GM10266 (cell line): Measurements from ENCODE around the gene NUP35.

ENCODE experiments used
- DNase-seq: peaks from one replicate; pipeline ENCODE4 v3.0.0; 2012; ENCODE audit errors: extremely low spot score
- CTCF ChIP-seq: IDR thresholded peaks from 2 replicates; pipeline ENCODE4 v1.5.1; 2012; ENCODE audit warnings: mild to moderate bottlenecking, low read depth; ENCODE audit not compliant: control insufficient read depth, insufficient read depth; ENCODE audit errors: missing control alignments

Gene NUP35

GRCh38 chr2:183186766-183187165 lies 62.5 kb downstream of the NUP35 start:
- no peak for TF ChIP-seq CTCF
- no peak for DNase-seq

DNA sequence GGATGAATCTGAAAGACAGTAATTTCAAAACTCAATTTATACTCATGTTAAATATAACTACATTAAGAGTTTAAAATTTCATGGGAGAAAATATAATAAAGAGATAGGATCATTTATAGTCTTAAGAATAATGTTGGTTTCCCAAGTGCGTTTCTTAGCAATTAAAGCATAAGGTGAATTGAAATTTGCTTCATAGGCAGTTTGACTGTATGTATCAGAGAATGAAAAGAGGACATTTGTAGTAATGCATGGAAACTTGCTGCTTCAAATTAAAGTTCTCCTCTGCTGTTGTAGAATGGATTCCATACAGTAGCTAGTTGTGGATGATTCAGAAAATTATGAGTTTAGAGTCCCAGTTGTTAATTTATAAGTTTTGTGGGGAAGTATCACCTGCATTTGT lies 68.1 kb downstream of the NUP35 start:
- no peak for DNase-seq
- no peak for TF ChIP-seq CTCF

GRCh38 chr2:183193904-183194303 lies 69.7 kb downstream of the NUP35 start:
- no peak for DNase-seq
- TF ChIP-seq CTCF, result no peak

GRCh38 chr2:183195397-183195796 lies 71.2 kb downstream of the NUP35 start:
- TF ChIP-seq CTCF, result no peak
- no peak for DNase-seq

- DNase-seq, result no peak
- no peak for TF ChIP-seq CTCF
Observed at GRCh38 chr2:183195998-183196409, 71.8 kb downstream of the NUP35 start.

GRCh38 chr2:183204397-183204796 lies 80.2 kb downstream of the NUP35 start:
- no peak for DNase-seq
- no peak for TF ChIP-seq CTCF

DNA sequence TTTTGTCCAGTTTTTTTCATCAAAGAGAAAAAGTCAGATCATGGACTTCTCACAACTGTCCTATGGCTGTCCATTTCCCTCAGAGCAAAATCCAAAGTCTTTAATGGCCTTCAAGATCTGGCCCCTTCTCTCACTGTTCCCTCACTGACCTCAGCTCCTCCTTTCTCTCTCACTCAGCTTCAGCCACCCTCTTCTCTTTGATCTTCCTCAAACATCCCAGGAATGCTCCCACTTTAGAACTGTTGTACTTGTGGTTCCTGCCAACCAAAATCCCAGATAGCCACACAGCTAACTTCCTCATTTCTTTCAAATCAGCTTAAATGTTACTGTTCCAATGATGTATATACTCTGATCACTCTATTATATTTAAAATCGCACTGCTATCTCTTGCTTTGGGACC lies 82.9 kb downstream of the NUP35 start:
- no peak for DNase-seq
- no peak for TF ChIP-seq CTCF
